GM23338 (cell line): ENCODE measurements around the gene EXOC6B. TPM values are rescaled to one million over a fixed set of nuclear protein-coding genes. Genes with fewer than 3 reads are reported as not detected.

Experiments
- ATAC-seq: fragments of 200-7000 bp; cut with Tn5 transposase; 3 replicates; pipeline ENCODE4 v1.9.1; 2020
- DNase-seq: peaks from one replicate; pipeline ENCODE4 v3.0.0-alpha.2; 2015; ENCODE audit warnings: low spot score
- H2AFZ ChIP-seq: fragments of 200-600 bp; sonication (generic); 2 replicates; pipeline ENCODE4 v1.8.0; 2016; ENCODE audit warnings: antibody characterized with exemption, mild to moderate bottlenecking, moderate library complexity
- H3F3A ChIP-seq: fragments of 200-600 bp; sonication (generic); replicated peaks from 2 replicates; pipeline ENCODE4 v1.8.0; 2017; ENCODE audit warnings: antibody characterized with exemption, mixed run types, low read depth
- H3K27ac ChIP-seq: fragments of 200-600 bp; sonication (generic); 2 replicates; pipeline ENCODE4 v1.6.1; 2016; ENCODE audit warnings: low read depth
- H3K27me3 ChIP-seq: fragments of 200-600 bp; sonication (generic); 2 replicates; pipeline ENCODE4 v1.8.0; 2016; ENCODE audit warnings: mild to moderate bottlenecking, mixed run types, moderate library complexity; ENCODE audit not compliant: insufficient read depth
- H3K36me3 ChIP-seq: fragments of 200-600 bp; sonication (generic); 2 replicates; pipeline ENCODE4 v1.8.0; 2016; ENCODE audit warnings: mild to moderate bottlenecking; ENCODE audit not compliant: insufficient read depth
- H3K4me1 ChIP-seq: fragments of 200-600 bp; sonication (generic); 2 replicates; pipeline ENCODE4 v1.8.0; 2016; ENCODE audit warnings: mild to moderate bottlenecking, moderate library complexity; ENCODE audit not compliant: insufficient read depth
- H3K4me2 ChIP-seq: fragments of 200-600 bp; sonication (generic); 2 replicates; pipeline ENCODE4 v1.7.1; 2017; ENCODE audit warnings: mixed run types
- H3K4me3 ChIP-seq: fragments of 200-600 bp; sonication (generic); 2 replicates; pipeline ENCODE4 v1.6.1; 2016; ENCODE audit warnings: mixed run types
- H3K79me2 ChIP-seq: fragments of 200-600 bp; sonication (generic); replicated peaks from 2 replicates; pipeline ENCODE4 v1.8.0; 2017; ENCODE audit warnings: mild to moderate bottlenecking; ENCODE audit not compliant: insufficient read depth
- H3K9me2 ChIP-seq: fragments of 200-600 bp; sonication (generic); 2 replicates; pipeline ENCODE4 v1.8.0; 2017; ENCODE audit not compliant: insufficient read depth
- H4K20me1 ChIP-seq: fragments of 200-600 bp; sonication (generic); replicated peaks from 2 replicates; pipeline ENCODE4 v1.8.0; 2017; ENCODE audit warnings: mild to moderate bottlenecking; ENCODE audit not compliant: insufficient read depth
- H3K27ac Mint-ChIP-seq: 2 replicates; pipeline ENCODE4 v1.8.0; 2020; ENCODE audit warnings: inconsistent platforms, mild to moderate bottlenecking, moderate library complexity, mixed read lengths
- H3K27me3 Mint-ChIP-seq: 3 replicates; pipeline ENCODE4 v1.8.0; 2022; ENCODE audit warnings: low read depth, mild to moderate bottlenecking, moderate library complexity, mixed read lengths, inconsistent platforms; ENCODE audit not compliant: insufficient read depth, poor library complexity
- H3K36me3 Mint-ChIP-seq: 3 replicates; pipeline ENCODE4 v1.8.0; 2021; ENCODE audit warnings: low read depth, mild to moderate bottlenecking, inconsistent platforms, moderate library complexity, mixed read lengths
- H3K4me1 Mint-ChIP-seq: 3 replicates; pipeline ENCODE4 v1.8.0; 2020; ENCODE audit warnings: mild to moderate bottlenecking, inconsistent platforms, mixed read lengths
- H3K4me3 Mint-ChIP-seq: 3 replicates; pipeline ENCODE4 v1.8.0; 2021; ENCODE audit warnings: moderate library complexity, mild to moderate bottlenecking, inconsistent platforms, mixed read lengths
- H3K9me3 Mint-ChIP-seq: 3 replicates; pipeline ENCODE4 v1.8.0; 2020; ENCODE audit warnings: moderate library complexity, mild to moderate bottlenecking, inconsistent platforms, mixed read lengths
- EZH2 ChIP-seq: fragments of 200-600 bp; sonication (generic); IDR thresholded peaks from one replicate; pipeline ENCODE4 v1.8.0; 2017; ENCODE audit warnings: antibody characterized with exemption, mild to moderate bottlenecking, low read depth; ENCODE audit not compliant: unreplicated experiment
- EZH2phosphoT487 ChIP-seq: fragments of 200-600 bp; sonication (generic); IDR thresholded peaks from one replicate; pipeline ENCODE4 v1.8.1; 2018; ENCODE audit warnings: antibody characterized with exemption; ENCODE audit not compliant: unreplicated experiment
- JUNB ChIP-seq: IDR thresholded peaks from one replicate; pipeline ENCODE4 v1.6.1; 2016; ENCODE audit warnings: antibody characterized with exemption; ENCODE audit not compliant: unreplicated experiment
- NANOG ChIP-seq: IDR thresholded peaks from 2 replicates; pipeline ENCODE4 v1.6.1; 2016; ENCODE audit warnings: antibody characterized with exemption, borderline replicate concordance
- STAT1 ChIP-seq: IDR thresholded peaks from one replicate; pipeline ENCODE4 v1.6.1; 2016; ENCODE audit warnings: antibody characterized with exemption; ENCODE audit not compliant: unreplicated experiment
- ZNF114 ChIP-seq: fragments of 250-450 bp; sonication (Bioruptor Pico); IDR thresholded peaks from 2 replicates; pipeline ENCODE4 v1.5.0; 2020; ENCODE audit warnings: mild to moderate bottlenecking, moderate library complexity
- ZNF331 ChIP-seq: fragments of 250-450 bp; sonication (Bioruptor Pico); IDR thresholded peaks from 2 replicates; pipeline ENCODE4 v1.5.0; 2020; ENCODE audit warnings: low read depth, mild to moderate bottlenecking, moderate library complexity
- ZNF462 ChIP-seq: fragments of 250-450 bp; sonication (Bioruptor Pico); IDR thresholded peaks from 2 replicates; pipeline ENCODE4 v1.5.0; 2020; ENCODE audit warnings: mild to moderate bottlenecking, moderate library complexity
- polyA plus RNA-seq: library from polyadenylated mRNA; unstranded; fragments of >200 nt; fragmentation: Nextera tagmentation; extraction: Ambion mirVana; gene quantifications from 2 replicates; pipeline ENCODE4 v1.2.1, GENCODE V29; 2016
- total RNA-seq: library from RNA; depleted of rRNA; stranded (reverse); fragments of >200 nt; shearing (Covaris generic); gene quantifications from 2 replicates; pipeline ENCODE4 v1.2.3, GENCODE V29; 2014
- TF ChIP-seq, protein P1 (sequence below): IDR thresholded peaks from 2 replicates; pipeline ENCODE4 v1.6.1; 2016; ENCODE audit warnings: antibody characterized with exemption

Gene EXOC6B
- total and polyA plus RNA-seq, 2 experiments from 2014 or later: 7.2 to 45.9 TPM

DNA sequence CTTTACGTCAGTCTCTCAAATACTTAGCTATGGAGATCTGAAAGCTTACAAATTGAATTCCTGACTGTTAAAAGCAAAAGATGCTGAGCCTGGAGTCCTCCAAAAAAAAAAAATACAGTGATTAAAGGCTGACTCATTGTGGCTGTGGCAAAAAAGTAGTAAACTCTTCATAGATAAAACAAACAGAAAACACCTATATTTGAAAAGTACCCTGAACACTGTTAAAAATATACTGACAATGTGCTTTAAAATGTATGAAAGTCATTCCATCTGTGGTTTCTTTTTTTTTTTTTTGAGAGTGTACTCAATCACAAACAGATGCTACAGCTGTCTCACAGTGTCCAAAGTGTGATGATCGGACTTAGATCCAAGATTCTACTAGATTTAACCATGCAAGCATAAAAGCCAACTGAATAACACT, 410.6 kb downstream of the EXOC6B start (continued):
- TF ChIP-seq ZNF462 (CRISPR knock-in tag): no peak
- no peak for TF ChIP-seq ZNF331
- no peak for TF ChIP-seq EZH2
- no peak for TF ChIP-seq NANOG
- no peak for TF ChIP-seq ZNF114 (CRISPR knock-in tag)
- TF ChIP-seq, protein P1, sequence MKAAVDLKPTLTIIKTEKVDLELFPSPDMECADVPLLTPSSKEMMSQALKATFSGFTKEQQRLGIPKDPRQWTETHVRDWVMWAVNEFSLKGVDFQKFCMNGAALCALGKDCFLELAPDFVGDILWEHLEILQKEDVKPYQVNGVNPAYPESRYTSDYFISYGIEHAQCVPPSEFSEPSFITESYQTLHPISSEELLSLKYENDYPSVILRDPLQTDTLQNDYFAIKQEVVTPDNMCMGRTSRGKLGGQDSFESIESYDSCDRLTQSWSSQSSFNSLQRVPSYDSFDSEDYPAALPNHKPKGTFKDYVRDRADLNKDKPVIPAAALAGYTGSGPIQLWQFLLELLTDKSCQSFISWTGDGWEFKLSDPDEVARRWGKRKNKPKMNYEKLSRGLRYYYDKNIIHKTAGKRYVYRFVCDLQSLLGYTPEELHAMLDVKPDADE: no peak
- no peak for TF ChIP-seq EZH2phosphoT487

DNA sequence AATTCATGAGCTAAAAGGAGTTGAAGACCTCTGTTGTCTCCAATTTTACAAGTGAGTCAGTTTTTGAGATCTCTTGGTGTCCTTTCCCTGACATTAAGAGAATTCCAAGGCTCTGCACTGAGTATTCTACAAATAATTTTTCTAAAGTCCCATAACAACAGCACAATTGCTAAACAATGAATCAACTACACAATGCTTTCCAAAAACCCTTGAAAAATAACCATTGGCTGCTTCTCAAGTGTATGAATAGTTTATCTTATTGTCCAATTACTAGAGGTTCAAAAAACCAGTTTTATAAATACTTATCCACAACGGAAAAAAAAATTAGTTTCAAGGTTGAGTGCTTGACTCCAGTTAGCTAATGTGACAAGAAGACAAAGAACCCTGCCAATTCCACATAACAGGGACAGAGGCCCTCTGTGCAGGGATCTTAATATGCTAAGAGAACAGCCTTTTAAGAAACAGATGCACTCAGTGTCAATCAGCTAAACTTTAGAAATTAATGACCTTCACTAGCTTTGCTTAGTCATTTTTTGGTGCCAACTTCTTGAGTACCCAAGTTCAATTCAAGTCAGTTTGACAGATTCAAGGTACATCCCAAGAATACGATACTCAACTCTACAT, 411.6 kb downstream of the EXOC6B start:
- no peaks in the 10 kb centered on the region for H3K9me2 ChIP-seq
- H3K27ac Mint-ChIP-seq: no peak overlapping the region
- 0 out of 2 replicates have a peak, but pooled peaks cover 4% of the 10 kb centered on the region for H3K4me1 ChIP-seq
- no peak overlapping the region for H3K27ac ChIP-seq
- no peak for DNase-seq
- peaks cover 2% of the 10 kb centered on the region for H3K27me3 Mint-ChIP-seq
- H3K36me3 Mint-ChIP-seq: no peaks in the 10 kb centered on the region
- H4K20me1 ChIP-seq: no peaks in the 10 kb centered on the region
- ATAC-seq: no peak
- H3F3A ChIP-seq: no peaks in the 10 kb centered on the region
- no peak overlapping the region for H2AFZ ChIP-seq
- no peak overlapping the region for H3K4me3 Mint-ChIP-seq
- 0 out of 3 replicates have a peak, but pooled peaks cover 1% of the 10 kb centered on the region for H3K4me1 Mint-ChIP-seq
- H3K4me2 ChIP-seq: no peak overlapping the region
- H3K79me2 ChIP-seq: no peaks in the 10 kb centered on the region
- no peaks in the 10 kb centered on the region for H3K27me3 ChIP-seq
- H3K36me3 ChIP-seq: no peaks in the 10 kb centered on the region
- no peak overlapping the region for H3K4me3 ChIP-seq
- no peaks in the 10 kb centered on the region; the same call in 2 of the 3 replicates for H3K9me3 Mint-ChIP-seq
- no peak for TF ChIP-seq JUNB
- no peak for TF ChIP-seq ZNF462 (CRISPR knock-in tag)
- no peak for TF ChIP-seq STAT1
